Right cardiac atrium (tissue), 5 donors: ENCODE measurements around the gene ADAT1. TPM values are rescaled to one million over a fixed set of nuclear protein-coding genes. Genes with fewer than 3 reads are reported as not detected.

Experiments
- ATAC-seq, 2 donors: fragments of 200-7000 bp; cut with Tn5 transposase; one replicate each; pipeline versions ENCODE4 v1.8.0 to v1.9.1; 2020; ENCODE audit warnings: moderate library complexity in 2 of 2, mild to moderate bottlenecking in 1 of 2
- DNase-seq, 3 donors: peaks; one replicate each; pipeline ENCODE4 v3.0.0-alpha.2; 2020
- H3K27ac ChIP-seq: one replicate; pipeline ENCODE4 v1.5.1; 2013; ENCODE audit warnings: mild to moderate bottlenecking, low read length, control low read depth, moderate library complexity
- H3K27me3 ChIP-seq: one replicate; pipeline ENCODE4 v1.6.1; 2013; ENCODE audit not compliant: control insufficient read depth, insufficient read depth
- H3K4me1 ChIP-seq: one replicate; pipeline ENCODE4 v1.6.1; 2013; ENCODE audit warnings: low read length; ENCODE audit not compliant: control insufficient read depth, insufficient read depth
- H3K4me3 ChIP-seq: one replicate; pipeline ENCODE4 v1.5.1; 2013; ENCODE audit warnings: low read length, control low read depth
- H3K9me3 ChIP-seq: one replicate; pipeline ENCODE4 v1.6.1; 2013; ENCODE audit warnings: low read length; ENCODE audit not compliant: control insufficient read depth
- WGBS: extraction: QIAGEN DNeasy Blood & Tissue Kit; methylation state at CpG from one replicate; pipeline ENCODE4 v1.1.7; 2013; 5-methylcytosine and 5-hydroxymethylcytosine counted together
- intact Hi-C, 4 donors: fragments of 100-400 bp; cut with DNase I; formaldehyde crosslinking; loops; one replicate each; pipeline versions ENCODE4 v1.11.0 to v1.14.0; 2022 to 2023
- polyA plus RNA-seq: library from polyadenylated mRNA; stranded (reverse); fragments of 200-250 nt; gene quantifications from one replicate; pipeline ENCODE4 v1.2.3, GENCODE V29; 2013
- total RNA-seq, 4 donors: library from RNA; stranded (reverse); fragmentation: NEBNext Ultra II Directional; extraction: Animal tissue kit (Norgen Biotek cat#: 25700); gene quantifications; one replicate each; pipeline ENCODE4 v1.2.1, GENCODE V29; 2021
- donor health status: healthy with polysubstance abuse.
- donor health status: DM: no; HTN: yes; CAD: no.
- donor health status: DM: no; HTN: no; CAD: no.
- donor health status: DM: no; HTN: yes; CAD: no; lungs with severe emphysema.
- donor health status: DM: yes; HTN: yes; CAD: no.

Gene ADAT1
- total and polyA plus RNA-seq, 5 donors: 8.4 to 27.2 (median 20.8) TPM

DNA sequence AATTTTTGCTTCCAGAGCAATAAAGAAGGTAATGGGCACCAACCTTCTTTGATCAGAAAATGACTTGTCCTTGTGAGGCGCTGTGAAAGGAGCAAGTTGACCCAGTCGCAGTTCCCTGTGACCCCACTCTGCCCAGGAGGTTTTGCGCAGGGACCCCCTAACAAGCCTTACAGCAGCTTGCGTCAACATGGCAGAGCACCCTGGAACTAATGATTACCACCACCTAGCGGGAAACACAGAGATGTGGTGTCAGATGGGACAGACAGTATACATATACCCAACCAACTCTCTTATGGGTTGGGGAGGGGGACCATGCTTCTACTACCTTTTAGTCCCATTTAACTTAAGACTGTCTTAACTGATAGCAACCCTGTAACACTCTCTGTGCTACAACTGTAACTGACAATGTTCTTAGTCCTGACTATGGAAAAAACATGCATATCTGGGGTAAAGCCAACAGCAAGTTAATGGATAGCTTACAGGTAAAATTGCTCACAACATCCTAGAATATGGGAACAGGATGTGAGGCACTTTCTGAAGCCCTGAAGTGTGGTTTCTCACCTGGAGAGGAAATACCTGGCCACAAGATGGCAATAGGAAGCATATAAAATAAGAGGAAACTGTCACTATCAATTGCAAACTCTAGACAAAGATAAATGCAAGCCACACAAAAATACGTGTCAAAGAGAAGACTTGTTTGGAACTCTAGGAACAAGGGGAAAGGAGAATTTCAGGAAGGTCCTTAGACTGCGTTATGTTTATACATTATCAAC is 21.3 kb upstream of the ADAT1 start:
- WGBS: 91% methylated on average over 7 of the region's 7 CpGs
- Histone ChIP-seq H3K27me3 (no peaks in the 10 kb centered on the region), H3K9me3 (no peaks in the 10 kb centered on the region), H3K4me3 (no peak overlapping the region), H3K4me1 (peaks cover 3% of the 10 kb centered on the region), H3K27ac (no peak overlapping the region)
- DNase-seq (no peak), ATAC-seq (no peak)
- intact Hi-C loops: no loop called here

GRCh38 chr16:75640598-75640997 is 17.5 kb upstream of the ADAT1 start:
- DNase-seq (no peak), ATAC-seq (no peak)
- no peak overlapping the region for H3K27ac ChIP-seq
- H3K27me3 ChIP-seq: no peaks in the 10 kb centered on the region
- WGBS: 87% methylated on average over 6 of the region's 6 CpGs
- H3K4me3 ChIP-seq: no peak overlapping the region
- H3K9me3 ChIP-seq: no peaks in the 10 kb centered on the region
- H3K4me1 ChIP-seq: no peaks in the 10 kb centered on the region
- intact Hi-C loops: no loop called here

DNA sequence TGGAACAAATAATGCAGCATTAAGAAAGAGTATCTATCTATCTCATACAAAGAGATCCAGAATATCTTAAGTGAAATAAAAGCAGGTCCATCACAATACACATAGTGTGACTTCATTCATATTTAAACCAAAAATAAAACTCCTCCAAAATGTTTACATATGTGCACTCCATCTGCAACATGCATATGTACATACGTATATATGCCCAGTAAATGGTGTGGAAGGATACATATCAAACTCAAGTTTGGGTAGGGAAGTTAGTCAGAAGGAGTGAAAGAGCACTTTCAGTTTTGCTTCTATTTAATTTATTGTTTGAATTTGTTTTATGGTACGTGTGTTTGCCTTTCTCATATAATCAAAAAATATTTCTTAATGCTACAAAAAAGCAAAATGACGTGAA is 12.0 kb upstream of the ADAT1 start:
- intact Hi-C loops: no loop called here
- ATAC-seq (no peak), DNase-seq (no peak)
- H3K9me3 ChIP-seq: no peaks in the 10 kb centered on the region
- no peak overlapping the region for H3K4me3 ChIP-seq
- H3K27me3 ChIP-seq: no peaks in the 10 kb centered on the region
- no peaks in the 10 kb centered on the region for H3K4me1 ChIP-seq
- no peak overlapping the region for H3K27ac ChIP-seq
- WGBS: 89% methylated on average over 3 of the region's 3 CpGs

DNA sequence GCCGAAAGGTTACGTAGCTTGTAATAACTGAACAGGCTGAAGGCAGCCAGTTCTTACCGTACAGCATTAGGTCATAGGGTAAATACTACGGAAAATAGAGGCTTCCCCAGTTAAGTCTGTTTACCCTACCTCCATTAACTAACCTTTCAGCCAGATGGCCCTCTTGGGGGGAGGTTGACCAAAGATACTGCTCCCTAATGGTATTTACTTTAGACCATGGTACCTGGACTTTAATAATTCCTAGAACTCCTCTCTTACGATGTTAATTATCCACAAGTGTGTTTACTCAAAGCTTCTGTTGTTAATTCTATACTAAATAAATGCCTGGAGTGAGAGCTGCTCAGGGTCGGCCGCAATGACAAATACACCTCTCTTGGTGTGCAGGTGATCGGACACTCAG is 9.8 kb upstream of the ADAT1 start:
- 94% methylated on average over 8 of the region's 8 CpGs for WGBS
- H3K4me3 ChIP-seq: no peak overlapping the region
- intact Hi-C loops: no loop called here

DNA sequence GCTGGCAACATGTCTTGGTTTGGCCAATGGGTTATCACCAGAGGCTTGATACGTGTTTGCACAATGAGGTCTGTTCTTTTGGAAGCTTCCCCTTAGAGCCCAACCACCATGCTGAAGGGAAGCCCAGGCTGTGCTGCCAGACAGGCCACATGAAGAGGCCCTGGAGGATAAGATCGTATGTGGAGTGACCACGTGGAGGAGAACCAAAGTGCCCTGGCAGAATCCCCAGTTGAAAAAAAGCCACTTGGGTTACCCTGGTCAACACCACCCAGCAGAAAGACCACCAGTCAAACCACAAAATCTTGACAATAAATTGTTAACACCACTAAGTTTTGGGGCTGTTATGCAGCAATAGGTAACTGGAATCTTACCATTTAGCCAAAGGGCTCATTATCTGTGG is 7.0 kb upstream of the ADAT1 start:
- Histone ChIP-seq H3K27ac (no peak overlapping the region), H3K4me1 (no peaks in the 10 kb centered on the region), H3K4me3 (no peak overlapping the region), H3K9me3 (no peaks in the 10 kb centered on the region), H3K27me3 (no peaks in the 10 kb centered on the region)
- intact Hi-C loops: no loop called here
- 66% methylated on average over 3 of the region's 3 CpGs for WGBS
- no peak for ATAC-seq
- DNase-seq: no peak

More for the DNA sequence above, 9.8 kb upstream of the ADAT1 start:
- H3K27me3 ChIP-seq: no peaks in the 10 kb centered on the region
- DNase-seq: no peak
- no peak overlapping the region for H3K27ac ChIP-seq
- H3K4me1 ChIP-seq: no peaks in the 10 kb centered on the region
- ATAC-seq: no peak
- no peaks in the 10 kb centered on the region for H3K9me3 ChIP-seq

DNA sequence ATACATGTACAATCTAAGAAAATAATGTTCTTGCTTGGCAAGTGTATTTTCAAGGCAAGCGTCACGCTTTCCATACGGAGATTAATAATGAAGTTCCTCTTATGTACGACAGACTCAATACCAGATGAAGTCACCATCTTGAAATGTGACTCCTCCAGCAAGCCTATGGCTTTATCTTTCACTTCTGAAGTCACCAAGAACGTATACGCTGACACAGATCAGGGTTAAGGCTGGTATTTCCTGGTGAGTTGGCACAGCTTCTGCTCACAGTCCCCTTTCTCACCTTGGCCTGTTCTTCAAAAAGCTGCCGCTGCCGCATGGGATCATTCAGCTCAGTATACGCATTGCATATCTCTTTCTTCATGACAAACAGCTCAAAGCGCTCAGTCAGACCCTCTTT is 6.1 kb upstream of the ADAT1 start:
- no peaks in the 10 kb centered on the region for H3K4me1 ChIP-seq
- H3K27ac ChIP-seq: no peak overlapping the region
- H3K27me3 ChIP-seq: no peaks in the 10 kb centered on the region
- 86% methylated on average over 10 of the region's 10 CpGs for WGBS
- no peak overlapping the region for H3K4me3 ChIP-seq
- H3K9me3 ChIP-seq: no peaks in the 10 kb centered on the region
- DNase-seq (no peak), ATAC-seq (no peak)
- intact Hi-C loops: loop anchor here in 2 of 4 donors (10.0 kb wide), 4 partner anchors 64 to 154 kb away; partner anchors contain the start of genes GABARAPL2 (in 1 of the 2) and TMEM231 (in 1 of the 2)

DNA sequence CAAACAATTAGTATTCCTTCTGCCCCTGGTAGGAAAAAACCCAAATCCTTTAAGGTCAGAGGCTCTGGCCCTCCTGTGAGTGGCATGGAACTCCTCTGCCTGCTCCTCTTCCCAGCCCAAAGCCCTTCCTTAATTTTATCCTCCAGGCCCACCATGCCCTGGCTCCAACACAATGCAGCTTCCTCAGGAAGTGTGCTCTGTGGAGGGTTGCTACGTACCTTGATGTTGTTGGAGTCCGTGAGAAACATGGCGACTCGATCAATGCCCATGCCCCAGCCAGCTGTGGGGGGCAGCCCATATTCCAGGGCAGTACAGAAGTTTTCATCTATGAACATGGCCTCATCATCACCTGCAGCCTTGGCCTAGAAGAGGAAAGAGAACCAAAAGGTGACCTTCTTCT is 5.3 kb upstream of the ADAT1 start:
- 76% methylated on average over 4 of the region's 4 CpGs for WGBS
- Histone ChIP-seq H3K4me1 (no peaks in the 10 kb centered on the region), H3K9me3 (no peaks in the 10 kb centered on the region), H3K27ac (no peak overlapping the region), H3K27me3 (no peaks in the 10 kb centered on the region), H3K4me3 (no peak overlapping the region)
- ATAC-seq (no peak), DNase-seq (no peak)
- intact Hi-C loops: loop anchor here in 2 of 4 donors (10.0 kb wide), 4 partner anchors 64 to 154 kb away; partner anchors contain the start of genes GABARAPL2 (in 1 of the 2) and TMEM231 (in 1 of the 2)

DNA sequence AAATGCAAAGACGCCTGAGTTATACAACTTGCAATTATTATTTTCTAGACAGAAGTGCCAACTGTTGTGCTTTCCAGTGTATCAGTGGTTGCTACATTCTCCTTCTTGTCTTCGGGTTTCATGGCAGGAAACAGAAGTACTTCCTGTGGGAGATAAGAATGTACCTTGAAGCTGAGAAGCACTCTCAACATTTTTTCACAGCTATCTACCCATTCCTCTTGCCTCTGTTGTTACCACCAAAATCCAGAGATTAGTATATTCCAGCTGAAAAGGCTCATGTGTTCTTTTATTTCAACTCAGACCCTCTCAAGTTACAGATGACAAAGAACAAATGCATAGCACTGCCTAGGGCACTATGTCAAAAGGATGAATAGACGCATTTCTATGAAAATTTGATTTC is 4.8 kb upstream of the ADAT1 start:
- ATAC-seq (no peak), DNase-seq (no peak)
- no peaks in the 10 kb centered on the region for H3K27me3 ChIP-seq
- intact Hi-C loops: loop anchor here in 2 of 4 donors (10.0 kb wide), 4 partner anchors 63 to 153 kb away; partner anchors contain the start of genes GABARAPL2 (in 1 of the 2) and TMEM231 (in 1 of the 2)
- H3K9me3 ChIP-seq: no peaks in the 10 kb centered on the region
- WGBS: 41% methylated on average over 3 of the region's 3 CpGs
- no peak overlapping the region for H3K27ac ChIP-seq
- H3K4me3 ChIP-seq: no peak overlapping the region
- no peaks in the 10 kb centered on the region for H3K4me1 ChIP-seq

DNA sequence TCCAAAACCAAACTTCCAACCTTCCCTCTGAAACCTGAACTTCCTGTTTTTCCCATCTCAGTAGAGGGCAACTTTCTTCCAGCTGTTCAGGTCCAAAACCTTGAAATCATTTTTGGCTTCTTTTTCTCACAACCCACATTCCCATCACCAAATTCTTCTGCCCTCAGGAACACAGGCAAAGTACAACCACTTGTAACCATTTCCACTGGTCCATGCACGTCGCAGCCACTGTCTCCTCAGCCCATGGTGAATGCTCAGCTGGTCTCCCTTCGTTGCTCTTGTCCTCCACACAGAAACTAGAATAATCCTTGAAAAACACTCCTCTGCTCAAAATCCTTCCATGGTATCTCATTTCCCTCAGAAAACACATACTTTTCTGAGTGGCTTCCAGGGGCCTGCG is 3.7 kb upstream of the ADAT1 start:
- Histone ChIP-seq H3K4me1 (peaks cover 3% of the 10 kb centered on the region), H3K9me3 (no peaks in the 10 kb centered on the region), H3K4me3 (no peak overlapping the region), H3K27ac (no peak overlapping the region), H3K27me3 (no peaks in the 10 kb centered on the region)
- intact Hi-C loops: loop anchor here in 2 of 4 donors (10.0 kb wide), 4 partner anchors 62 to 152 kb away; partner anchors contain the start of genes GABARAPL2 (in 1 of the 2) and TMEM231 (in 1 of the 2)
- ATAC-seq (no peak), DNase-seq (no peak)
- WGBS: 88% methylated on average over 4 of the region's 4 CpGs

GRCh38 chr16:75624921-75625334 is 1.8 kb upstream of the ADAT1 start:
- Histone ChIP-seq H3K4me3 (no peak overlapping the region), H3K27ac (no peak overlapping the region), H3K27me3 (no peaks in the 10 kb centered on the region), H3K9me3 (no peaks in the 10 kb centered on the region), H3K4me1 (peaks cover 7% of the 10 kb centered on the region)
- intact Hi-C loops: loop anchor here in 2 of 4 donors (10.0 kb wide), 4 partner anchors 60 to 150 kb away; partner anchors contain the start of genes GABARAPL2 (in 1 of the 2) and TMEM231 (in 1 of the 2)
- DNase-seq: no peak
- 64% methylated on average over 4 of the region's 4 CpGs for WGBS
- no peak for ATAC-seq

DNA sequence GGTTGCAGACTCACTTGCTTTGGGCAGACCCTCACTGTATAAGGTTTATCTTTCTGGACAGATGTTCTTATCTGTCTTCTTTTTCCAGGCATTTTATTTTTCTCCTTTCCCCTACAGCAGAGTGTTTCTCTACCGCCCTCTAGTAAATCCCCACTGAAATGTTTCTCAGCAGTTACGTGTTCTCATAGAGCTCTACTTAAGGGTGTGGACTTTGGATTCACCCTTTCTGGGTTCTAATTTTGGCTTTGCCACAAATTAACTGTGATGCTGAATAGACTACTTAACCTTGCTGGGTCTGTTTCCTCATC is 2.0 kb downstream of the ADAT1 start:
- H3K4me1 ChIP-seq: peaks cover 7% of the 10 kb centered on the region
- H3K4me3 ChIP-seq: no peak overlapping the region
- H3K9me3 ChIP-seq: no peaks in the 10 kb centered on the region
- intact Hi-C loops: loop anchor here in 2 of 4 donors (10.0 kb wide), 4 partner anchors 56 to 146 kb away; partner anchors contain the start of genes GABARAPL2 (in 1 of the 2) and TMEM231 (in 1 of the 2)
- no peak overlapping the region for H3K27ac ChIP-seq
- DNase-seq (no peak), ATAC-seq (no peak)
- no peaks in the 10 kb centered on the region for H3K27me3 ChIP-seq
- 10% methylated on average over 2 of the region's 2 CpGs for WGBS
